ENCODE results near the gene GNG7.
"Not testable (repeated sequence)": the region's sequence is repeated elsewhere in the genome, so short reads cannot be mapped to it uniquely, and the experiment has no call there.

- not testable (repeated sequence) for TF ChIP-seq POLR2A, CTCF (IDR thresholded peaks at IDR 0.05)
Measured at GRCh38 chr19:2606774-2607173, 95.7 kb downstream of the GNG7 start.
